ENCODE measurements around the gene KLHL3. TPM values are rescaled to one million over a fixed set of nuclear protein-coding genes. Genes with fewer than 3 reads are reported as not detected.

The KLHL3 gene
- total RNA-seq, 4 donors from 2014 or later: 0.75 to 4.4 (median 2.6) TPM

GRCh38 chr5:137688210-137688840, 47.6 kb downstream of the KLHL3 start:
- no peaks in the 10 kb centered on the region for H3K9me3 ChIP-seq
- no peak for TF ChIP-seq CTCF (IDR thresholded peaks at IDR 0.05)
- no peak for TF ChIP-seq POLR2AphosphoS5 (IDR thresholded peaks at IDR 0.05)
- no peak for TF ChIP-seq EP300 (IDR thresholded peaks at IDR 0.05; ENCODE audit: low read depth)
- no peak for TF ChIP-seq POLR2A (IDR thresholded peaks at IDR 0.05)
- intact Hi-C loops (cut with DNase I; ENCODE audit: low total_unique reads) (no loop called here), in situ Hi-C loops (cut with MboI; ENCODE audit: low pct_ligation_motif_present in 1 of 4, low pct_unique_long_range_greater_than_20kb in 1 of 4, low sequenced_read_pairs in 3 of 4) (no loop called here)
- DNase-seq: no peak
- H3K27me3 ChIP-seq: no peaks in the 10 kb centered on the region
- H3K4me1 ChIP-seq: peaks cover 0 to 2% (median 0%) of the 10 kb centered on the region in 4 donors
- H3K27ac ChIP-seq: no peak overlapping the region
- 70% methylated on average over 5 of the region's 5 CpGs; no CpG with 5 or more reads in 1 of the 2 donors for WGBS, 2 donors (ENCODE audit: low coverage in 1 of 2)
- no peak overlapping the region for H3K4me3 ChIP-seq
- H3K36me3 ChIP-seq: no peaks in the 10 kb centered on the region

- intact Hi-C loops (cut with DNase I; ENCODE audit: low total_unique reads) (no loop called here), in situ Hi-C loops (cut with MboI; ENCODE audit: low pct_ligation_motif_present in 1 of 4, low pct_unique_long_range_greater_than_20kb in 1 of 4, low sequenced_read_pairs in 3 of 4) (no loop called here)
- no peak overlapping the region for H3K27ac ChIP-seq
- WGBS, 2 donors (ENCODE audit: low coverage in 1 of 2): 91 to 100% methylated on average over 1 to 3 of the region's 3 CpGs
- H3K4me1 ChIP-seq: no peaks in the 10 kb centered on the region
- TF ChIP-seq EP300 (IDR thresholded peaks at IDR 0.05; ENCODE audit: low read depth) (no peak), POLR2A (IDR thresholded peaks at IDR 0.05) (no peak), CTCF (IDR thresholded peaks at IDR 0.05) (no peak), POLR2AphosphoS5 (IDR thresholded peaks at IDR 0.05) (no peak)
- no peaks in the 10 kb centered on the region for H3K9me3 ChIP-seq
- no peak for DNase-seq
- H3K4me3 ChIP-seq: no peak overlapping the region
- H3K36me3 ChIP-seq: no peaks in the 10 kb centered on the region
- no peaks in the 10 kb centered on the region for H3K27me3 ChIP-seq
These were observed 51.1 kb downstream of the KLHL3 start for GRCh38 chr5:137684761-137685160.

- no peaks in the 10 kb centered on the region for H3K9me3 ChIP-seq
- H3K27me3 ChIP-seq: no peaks in the 10 kb centered on the region
- no peak overlapping the region for H3K27ac ChIP-seq
- no peaks in the 10 kb centered on the region for H3K4me1 ChIP-seq
- no peak for TF ChIP-seq POLR2AphosphoS5 (IDR thresholded peaks at IDR 0.05)
- no peak for TF ChIP-seq CTCF (IDR thresholded peaks at IDR 0.05)
- TF ChIP-seq POLR2A (IDR thresholded peaks at IDR 0.05): no peak
- TF ChIP-seq EP300 (IDR thresholded peaks at IDR 0.05; ENCODE audit: low read depth): no peak
- intact Hi-C loops (cut with DNase I; ENCODE audit: low total_unique reads) (no loop called here), in situ Hi-C loops (cut with MboI; ENCODE audit: low pct_ligation_motif_present in 1 of 4, low pct_unique_long_range_greater_than_20kb in 1 of 4, low sequenced_read_pairs in 3 of 4) (no loop called here)
- no peaks in the 10 kb centered on the region for H3K36me3 ChIP-seq
- WGBS, 2 donors (ENCODE audit: low coverage in 1 of 2): 88 to 96% methylated on average over 1 of the region's 1 CpG
- no peak for DNase-seq
- no peak overlapping the region for H3K4me3 ChIP-seq
These were observed 54.7 kb downstream of the KLHL3 start for GRCh38 chr5:137681191-137681590.

GRCh38 chr5:137679910-137680309, 56.0 kb downstream of the KLHL3 start:
- Histone ChIP-seq H3K4me3 (no peak overlapping the region), H3K4me1 (no peaks in the 10 kb centered on the region), H3K9me3 (no peaks in the 10 kb centered on the region), H3K36me3 (no peaks in the 10 kb centered on the region), H3K27me3 (no peaks in the 10 kb centered on the region), H3K27ac (no peak overlapping the region)
- in situ Hi-C loops (cut with MboI; ENCODE audit: low pct_ligation_motif_present in 1 of 4, low pct_unique_long_range_greater_than_20kb in 1 of 4, low sequenced_read_pairs in 3 of 4): no loop called here
- intact Hi-C loops (cut with DNase I; ENCODE audit: low total_unique reads): no loop called here
- TF ChIP-seq POLR2A (IDR thresholded peaks at IDR 0.05): no peak
- no peak for TF ChIP-seq POLR2AphosphoS5 (IDR thresholded peaks at IDR 0.05)
- no peak for DNase-seq
- whole genome bisulfite sequencing, 2 donors (ENCODE audit: low coverage in 1 of 2): 95% methylated on average over 1 of the region's 1 CpG; no CpG with 5 or more reads in 1 of the 2 donors

- intact Hi-C loops (cut with DNase I; ENCODE audit: low total_unique reads) (no loop called here), in situ Hi-C loops (cut with MboI; ENCODE audit: low pct_ligation_motif_present in 1 of 4, low pct_unique_long_range_greater_than_20kb in 1 of 4, low sequenced_read_pairs in 3 of 4) (no loop called here)
- H3K27ac ChIP-seq: no peak overlapping the region
- no peak for TF ChIP-seq POLR2A (IDR thresholded peaks at IDR 0.05)
- TF ChIP-seq POLR2AphosphoS5 (IDR thresholded peaks at IDR 0.05): no peak
- no peak for TF ChIP-seq CTCF (IDR thresholded peaks at IDR 0.05)
- H3K36me3 ChIP-seq: no peaks in the 10 kb centered on the region
- no peaks in the 10 kb centered on the region for H3K27me3 ChIP-seq
- H3K9me3 ChIP-seq: no peaks in the 10 kb centered on the region
- no peak overlapping the region for H3K4me3 ChIP-seq
- no peak for DNase-seq
- no peaks in the 10 kb centered on the region for H3K4me1 ChIP-seq
- WGBS, 2 donors (ENCODE audit: low coverage in 1 of 2): 86 to 100% methylated on average over 2 to 4 of the region's 4 CpGs
These were observed 56.7 kb downstream of the KLHL3 start for GRCh38 chr5:137679195-137679594.

All from transverse colon (tissue), 4 donors.